ENCODE results near the gene CHURC1.
A peak's percentile ranks its signal among the peaks of the same experiment; 100 is the strongest.

Gene CHURC1

GRCh38 chr14:64956697-64957406 is 42.6 kb downstream of the CHURC1 start:
- DNase-seq (ENCODE audit: low read depth, low spot score), result no peak

GRCh38 chr14:64958201-64958600 is 43.9 kb downstream of the CHURC1 start:
- DNase-seq (ENCODE audit: low read depth, low spot score), result no peak

- DNase-seq (ENCODE audit: low read depth, low spot score), result no peak
Measured at GRCh38 chr14:64958743-64959142, 44.5 kb downstream of the CHURC1 start.

GRCh38 chr14:64960762-64961276 is 46.6 kb downstream of the CHURC1 start:
- peak; percentile 67 for DNase-seq (ENCODE audit: low read depth, low spot score)

GRCh38 chr14:64963611-64964010 is 49.4 kb downstream of the CHURC1 start:
- no peak for DNase-seq (ENCODE audit: low read depth, low spot score)

- DNase-seq (ENCODE audit: low read depth, low spot score), result no peak
Measured at GRCh38 chr14:64965356-64966000, 51.2 kb downstream of the CHURC1 start.

GRCh38 chr14:64966976-64967375 is 52.7 kb downstream of the CHURC1 start:
- peak; percentile 97 for DNase-seq (ENCODE audit: low read depth, low spot score)

- DNase-seq (ENCODE audit: low read depth, low spot score), result no peak
Measured at GRCh38 chr14:64968167-64968566, 53.9 kb downstream of the CHURC1 start.

- DNase-seq (ENCODE audit: low read depth, low spot score), result no peak
Measured at GRCh38 chr14:64968651-64969050, 54.4 kb downstream of the CHURC1 start.

GRCh38 chr14:64970041-64970440 is 55.8 kb downstream of the CHURC1 start:
- DNase-seq (ENCODE audit: low read depth, low spot score), result no peak

- no peak for DNase-seq (ENCODE audit: low read depth, low spot score)
Measured at GRCh38 chr14:64970776-64971477, 56.7 kb downstream of the CHURC1 start.

- DNase-seq (ENCODE audit: low read depth, low spot score), result no peak
Measured at GRCh38 chr14:64971491-64971942, 57.3 kb downstream of the CHURC1 start.

GRCh38 chr14:64971943-64972791 is 57.9 kb downstream of the CHURC1 start, which contains the start of gene RAB15:
RAB15 (minus strand) TSS chr14:64972336; CDS start chr14:64972076, 260 bp downstream.
- no peak for DNase-seq (ENCODE audit: low read depth, low spot score)

GRCh38 chr14:64973026-64973442 is 58.8 kb downstream of the CHURC1 start:
- DNase-seq (ENCODE audit: low read depth, low spot score), result no peak

GRCh38 chr14:64973826-64974225 is 59.6 kb downstream of the CHURC1 start:
- DNase-seq (ENCODE audit: low read depth, low spot score), result no peak

GRCh38 chr14:64974563-64974962 is 60.3 kb downstream of the CHURC1 start:
- DNase-seq (ENCODE audit: low read depth, low spot score), result peak; percentile 75

GRCh38 chr14:64979336-64980074 is 65.2 kb downstream of the CHURC1 start:
- peak; percentile 73 for DNase-seq (ENCODE audit: low read depth, low spot score)

GRCh38 chr14:64983439-64984310 is 69.4 kb downstream of the CHURC1 start:
- DNase-seq (ENCODE audit: low read depth, low spot score), result no peak

Data from ELF-1 (cell line).